ENCODE results near the gene IGF1. TPM values are rescaled to one million over a fixed set of nuclear protein-coding genes. Genes with fewer than 3 reads are reported as not detected.

Gene IGF1
- total and polyA plus RNA-seq, 4 experiments from 2014 or later = not detected

DNA sequence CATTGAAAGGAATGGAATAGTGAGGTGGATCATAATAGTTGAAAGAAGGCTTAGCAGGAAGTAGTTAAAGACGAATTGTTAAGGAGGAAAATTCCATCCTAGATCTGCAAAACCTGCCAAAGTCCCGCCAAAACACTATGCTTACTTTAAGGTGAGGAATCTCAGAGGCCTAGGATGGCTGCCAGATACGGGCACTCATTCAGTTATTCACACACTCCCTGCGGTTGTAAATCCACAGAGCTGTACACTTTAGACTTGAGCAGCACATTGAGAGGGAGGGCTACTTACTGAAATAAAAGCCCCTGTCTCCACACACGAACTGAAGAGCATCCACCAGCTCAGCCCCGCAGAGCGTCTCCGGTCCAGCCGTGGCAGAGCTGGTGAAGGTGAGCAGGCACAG is 5.0 kb downstream of the IGF1 start:
- no peaks in the 10 kb centered on the region for H3K4me1 Mint-ChIP-seq
- H3K4me3 Mint-ChIP-seq = no peak overlapping the region
- intact Hi-C loops (cut with micrococcal nuclease) = no loop called here
- H3K27ac Mint-ChIP-seq = no peak overlapping the region
- Histone ChIP-seq H3K27me3 (ENCODE audit: insufficient read depth, low read length) (no peaks in the 10 kb centered on the region), H3K4me1 (ENCODE audit: insufficient read depth, low read length) (peaks cover 9% of the 10 kb centered on the region), H3K36me3 (ENCODE audit: insufficient read depth, low read length) (no peaks in the 10 kb centered on the region), H3K9me3 (ENCODE audit: control insufficient read depth in 1 of 2, low read length in 2 of 2) (no peaks in the 10 kb centered on the region), H3K27ac (ENCODE audit: low read depth, low read length) (no peak overlapping the region), H3K4me3 (ENCODE audit: low read length in 2 of 2) (no peak overlapping the region)
- DNase-seq = no peak
- CTCF ChIA-PET (ENCODE audit: partially characterized antibody) = interaction anchor here (1.8 kb wide), 1 partner anchor 9 kb away, joined by 10 read pairs; no protein-coding TSS in a partner anchor
- H3K27me3 Mint-ChIP-seq = peaks cover 1 to 7% of the 10 kb centered on the region in 2 donors
- H3K36me3 Mint-ChIP-seq = no peaks in the 10 kb centered on the region
- POLR2A ChIA-PET (ENCODE audit: partially characterized antibody) = no interaction called here
- H3K9me3 Mint-ChIP-seq = peaks cover 0 to 2% (median 0%) of the 10 kb centered on the region in 8 donors

GRCh38 chr12:102474438-102475064 is 5.8 kb downstream of the IGF1 start:
- ChIA-PET POLR2A (ENCODE audit: partially characterized antibody) (no interaction called here), CTCF (ENCODE audit: partially characterized antibody) (interaction anchor here (1.8 kb wide), 1 partner anchor 10 kb away, joined by 10 read pairs; no protein-coding TSS in a partner anchor)
- no peak overlapping the region for H3K4me3 Mint-ChIP-seq
- H3K9me3 ChIP-seq (ENCODE audit: control insufficient read depth in 1 of 2, low read length in 2 of 2) = no peaks in the 10 kb centered on the region
- no peak overlapping the region for H3K27ac ChIP-seq (ENCODE audit: low read depth, low read length)
- H3K27me3 ChIP-seq (ENCODE audit: insufficient read depth, low read length) = no peaks in the 10 kb centered on the region
- no peak overlapping the region for H3K4me3 ChIP-seq (ENCODE audit: low read length in 2 of 2)
- intact Hi-C loops (cut with micrococcal nuclease) = no loop called here
- no peak for DNase-seq
- H3K9me3 Mint-ChIP-seq = peaks cover 0 to 2% (median 0%) of the 10 kb centered on the region in 8 donors
- no peaks in the 10 kb centered on the region for H3K4me1 Mint-ChIP-seq
- peaks cover 9% of the 10 kb centered on the region for H3K4me1 ChIP-seq (ENCODE audit: insufficient read depth, low read length)
- peaks cover 1 to 7% of the 10 kb centered on the region in 2 donors for H3K27me3 Mint-ChIP-seq
- H3K36me3 Mint-ChIP-seq = no peaks in the 10 kb centered on the region
- no peak overlapping the region for H3K27ac Mint-ChIP-seq
- H3K36me3 ChIP-seq (ENCODE audit: insufficient read depth, low read length) = no peaks in the 10 kb centered on the region

DNA sequence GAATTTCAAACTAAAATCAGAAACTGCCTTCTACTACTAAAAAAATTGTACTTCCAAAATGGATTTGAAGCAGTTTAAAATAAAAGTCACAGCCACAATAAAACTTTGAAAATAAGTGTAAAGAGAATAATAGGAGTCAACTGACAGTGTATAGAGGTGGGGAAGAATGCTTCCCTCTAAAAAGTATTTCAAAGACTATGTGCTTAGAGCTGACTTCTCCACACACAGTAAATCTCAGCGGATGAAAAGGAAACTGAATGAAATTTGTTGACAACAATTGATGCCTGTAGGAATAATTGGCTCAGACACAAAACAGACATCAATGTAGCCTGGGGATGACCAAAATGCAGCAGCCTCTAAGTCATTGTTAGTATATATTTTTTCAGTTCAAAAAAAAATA is 7.9 kb downstream of the IGF1 start:
- ChIA-PET POLR2A (ENCODE audit: partially characterized antibody) (no interaction called here), CTCF (ENCODE audit: partially characterized antibody) (interaction anchor here (1.1 to 5.0 kb wide), 2 partner anchors 10 to 530 kb away, joined by 3 to 51 read pairs; no protein-coding TSS in a partner anchor)
- Mint-ChIP-seq H3K27ac (no peak overlapping the region), H3K27me3 (peaks cover 1 to 7% of the 10 kb centered on the region in 2 donors), H3K9me3 (peaks cover 0 to 2% (median 0%) of the 10 kb centered on the region in 8 donors), H3K4me1 (no peaks in the 10 kb centered on the region), H3K4me3 (no peak overlapping the region), H3K36me3 (no peaks in the 10 kb centered on the region)
- no peaks in the 10 kb centered on the region for H3K9me3 ChIP-seq (ENCODE audit: control insufficient read depth in 1 of 2, low read length in 2 of 2)
- no peaks in the 10 kb centered on the region for H3K27me3 ChIP-seq (ENCODE audit: insufficient read depth, low read length)
- no peak overlapping the region for H3K4me3 ChIP-seq (ENCODE audit: low read length in 2 of 2)
- no peak for DNase-seq
- no peaks in the 10 kb centered on the region for H3K36me3 ChIP-seq (ENCODE audit: insufficient read depth, low read length)
- no peaks in the 10 kb centered on the region for H3K4me1 ChIP-seq (ENCODE audit: insufficient read depth, low read length)
- intact Hi-C loops (cut with micrococcal nuclease) = no loop called here
- H3K27ac ChIP-seq (ENCODE audit: low read depth, low read length) = no peak overlapping the region

DNA sequence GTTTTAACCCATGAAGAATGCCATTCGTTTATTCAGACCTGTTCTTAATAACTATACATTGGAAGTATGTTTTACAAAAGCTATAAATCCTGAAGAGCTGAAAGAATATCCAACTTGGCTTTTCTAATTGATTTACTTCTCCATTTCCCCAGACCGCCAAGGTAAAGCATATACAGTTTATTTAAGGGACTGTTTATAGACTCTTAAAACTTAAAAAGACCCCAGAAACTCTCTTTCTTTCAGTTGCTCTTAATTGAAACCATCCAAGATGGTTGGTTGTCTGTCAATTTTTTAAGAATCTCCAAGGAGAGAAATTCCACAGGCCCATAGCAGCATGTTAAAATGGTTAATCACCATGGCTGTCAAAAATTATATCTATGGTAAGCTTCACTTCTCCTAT is 8.8 kb downstream of the IGF1 start:
- ChIA-PET CTCF (ENCODE audit: partially characterized antibody) (interaction anchor here (0.9 to 5.0 kb wide), 5 partner anchors 11 to 531 kb away, joined by 3 to 51 read pairs (median 3); no protein-coding TSS in a partner anchor), POLR2A (ENCODE audit: partially characterized antibody) (no interaction called here)
- H3K4me1 ChIP-seq (ENCODE audit: insufficient read depth, low read length) = no peaks in the 10 kb centered on the region
- H3K27me3 ChIP-seq (ENCODE audit: insufficient read depth, low read length) = no peaks in the 10 kb centered on the region
- no peaks in the 10 kb centered on the region for H3K36me3 Mint-ChIP-seq
- intact Hi-C loops (cut with micrococcal nuclease) = no loop called here
- H3K27ac Mint-ChIP-seq = no peak overlapping the region
- peaks cover 1 to 7% of the 10 kb centered on the region in 2 donors for H3K27me3 Mint-ChIP-seq
- H3K9me3 ChIP-seq (ENCODE audit: control insufficient read depth in 1 of 2, low read length in 2 of 2) = no peaks in the 10 kb centered on the region
- peaks cover 0 to 2% (median 0%) of the 10 kb centered on the region in 8 donors for H3K9me3 Mint-ChIP-seq
- no peak overlapping the region for H3K4me3 Mint-ChIP-seq
- no peak overlapping the region for H3K27ac ChIP-seq (ENCODE audit: low read depth, low read length)
- DNase-seq = no peak
- H3K4me1 Mint-ChIP-seq = no peaks in the 10 kb centered on the region
- H3K4me3 ChIP-seq (ENCODE audit: low read length in 2 of 2) = no peak overlapping the region
- H3K36me3 ChIP-seq (ENCODE audit: insufficient read depth, low read length) = no peaks in the 10 kb centered on the region

DNA sequence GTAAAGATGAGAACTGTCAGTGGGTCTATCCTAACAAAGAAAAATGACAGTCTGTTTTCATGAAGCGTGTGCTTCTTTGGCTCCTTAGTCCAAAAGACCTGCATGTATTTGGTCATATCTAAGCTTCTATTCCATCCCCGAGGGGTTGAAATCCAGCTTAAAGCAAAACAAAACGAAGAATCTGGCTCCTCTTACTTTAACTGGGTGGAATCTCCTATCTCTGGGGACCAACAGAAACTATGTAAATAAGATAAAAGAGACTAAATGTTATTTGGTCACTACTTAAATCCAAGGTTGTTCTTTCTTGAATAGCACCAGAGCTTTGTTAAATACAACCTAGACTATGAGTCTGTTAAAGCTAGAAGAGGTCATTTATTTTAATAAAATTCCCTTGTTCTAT is 9.4 kb downstream of the IGF1 start:
- no peak overlapping the region for H3K27ac ChIP-seq (ENCODE audit: low read depth, low read length)
- no peak for DNase-seq
- Mint-ChIP-seq H3K36me3 (no peaks in the 10 kb centered on the region), H3K9me3 (peaks cover 0 to 2% (median 0%) of the 10 kb centered on the region in 8 donors), H3K4me1 (no peaks in the 10 kb centered on the region), H3K4me3 (no peak overlapping the region), H3K27ac (no peak overlapping the region), H3K27me3 (peaks cover 1 to 7% of the 10 kb centered on the region in 2 donors)
- intact Hi-C loops (cut with micrococcal nuclease) = no loop called here
- no peaks in the 10 kb centered on the region for H3K36me3 ChIP-seq (ENCODE audit: insufficient read depth, low read length)
- H3K9me3 ChIP-seq (ENCODE audit: control insufficient read depth in 1 of 2, low read length in 2 of 2) = no peaks in the 10 kb centered on the region
- ChIA-PET CTCF (ENCODE audit: partially characterized antibody) (interaction anchor here (1.2 to 5.0 kb wide), 3 partner anchors 12 to 531 kb away, joined by 3 to 51 read pairs (median 4); no protein-coding TSS in a partner anchor), POLR2A (ENCODE audit: partially characterized antibody) (no interaction called here)
- H3K27me3 ChIP-seq (ENCODE audit: insufficient read depth, low read length) = no peaks in the 10 kb centered on the region
- H3K4me3 ChIP-seq (ENCODE audit: low read length in 2 of 2) = no peak overlapping the region
- no peaks in the 10 kb centered on the region for H3K4me1 ChIP-seq (ENCODE audit: insufficient read depth, low read length)

GRCh38 chr12:102468261-102468915 is 12.0 kb downstream of the IGF1 start:
- Histone ChIP-seq H3K4me3 (ENCODE audit: low read length in 2 of 2) (no peak overlapping the region), H3K27me3 (ENCODE audit: insufficient read depth, low read length) (no peaks in the 10 kb centered on the region), H3K4me1 (ENCODE audit: insufficient read depth, low read length) (no peaks in the 10 kb centered on the region), H3K9me3 (ENCODE audit: control insufficient read depth in 1 of 2, low read length in 2 of 2) (no peaks in the 10 kb centered on the region), H3K27ac (ENCODE audit: low read depth, low read length) (no peak overlapping the region), H3K36me3 (ENCODE audit: insufficient read depth, low read length) (no peaks in the 10 kb centered on the region)
- peaks cover 1% of the 10 kb centered on the region in 2 donors for H3K27me3 Mint-ChIP-seq
- POLR2A ChIA-PET (ENCODE audit: partially characterized antibody) = no interaction called here
- no peak for DNase-seq
- H3K4me3 Mint-ChIP-seq = no peak overlapping the region
- H3K4me1 Mint-ChIP-seq = no peaks in the 10 kb centered on the region
- H3K9me3 Mint-ChIP-seq = peaks cover 0 to 2% (median 0%) of the 10 kb centered on the region in 8 donors
- no peaks in the 10 kb centered on the region for H3K36me3 Mint-ChIP-seq
- intact Hi-C loops (cut with micrococcal nuclease) = no loop called here
- H3K27ac Mint-ChIP-seq = no peak overlapping the region
- CTCF ChIA-PET (ENCODE audit: partially characterized antibody) = interaction anchor here (5.0 kb wide), 1 partner anchor 14 kb away, joined by 51 read pairs; no protein-coding TSS in a partner anchor

DNA sequence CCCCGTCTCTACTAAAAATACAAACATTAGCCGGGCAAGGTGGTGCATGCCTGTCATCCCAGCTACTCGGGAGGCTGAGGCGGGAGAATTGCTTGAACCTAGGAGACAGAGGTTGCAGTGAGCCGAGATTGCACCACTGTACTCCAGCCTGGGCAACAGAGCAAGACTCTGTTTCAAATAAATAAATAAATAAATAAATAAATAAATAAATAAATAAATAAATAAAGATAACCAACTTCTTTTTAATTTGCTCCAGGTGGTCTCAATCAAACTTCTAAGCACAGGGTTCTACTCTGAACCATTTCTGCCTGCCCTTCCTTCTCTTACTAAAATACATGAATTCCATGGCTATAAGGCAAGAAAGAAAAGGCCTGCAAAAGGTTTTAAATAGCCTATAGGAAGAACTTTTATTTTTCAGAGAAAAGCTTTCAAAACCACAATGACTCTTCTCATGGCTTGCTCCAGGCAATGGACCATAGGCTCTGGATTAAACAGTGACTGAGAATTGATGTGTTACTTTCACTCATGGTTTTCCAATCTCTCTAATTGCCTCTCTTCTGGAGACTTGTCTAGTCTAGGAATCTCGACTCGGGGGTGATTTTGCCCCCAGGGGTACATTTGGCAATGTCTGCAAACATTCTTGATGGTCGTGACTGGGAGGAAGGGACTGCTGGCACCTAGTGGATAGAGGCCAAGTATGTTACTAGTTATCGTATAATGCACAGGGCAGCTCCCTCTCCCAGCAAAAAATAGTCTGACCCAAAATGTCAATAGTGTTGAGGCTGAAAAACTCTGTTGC is 14.4 kb downstream of the IGF1 start:
- H3K4me1 ChIP-seq (ENCODE audit: insufficient read depth, low read length) = no peaks in the 10 kb centered on the region
- ChIA-PET POLR2A (ENCODE audit: partially characterized antibody) (no interaction called here), CTCF (ENCODE audit: partially characterized antibody) (no interaction called here)
- no peak overlapping the region for H3K27ac Mint-ChIP-seq
- H3K9me3 Mint-ChIP-seq = peaks cover 0 to 3% (median 0%) of the 10 kb centered on the region in 8 donors
- no peaks in the 10 kb centered on the region for H3K36me3 ChIP-seq (ENCODE audit: insufficient read depth, low read length)
- H3K4me3 ChIP-seq (ENCODE audit: low read length in 2 of 2) = no peak overlapping the region
- H3K4me1 Mint-ChIP-seq = no peaks in the 10 kb centered on the region
- H3K4me3 Mint-ChIP-seq = no peak overlapping the region
- peaks cover 1% of the 10 kb centered on the region in 2 donors for H3K27me3 Mint-ChIP-seq
- no peak for DNase-seq
- H3K27me3 ChIP-seq (ENCODE audit: insufficient read depth, low read length) = no peaks in the 10 kb centered on the region
- H3K36me3 Mint-ChIP-seq = no peaks in the 10 kb centered on the region
- no peak overlapping the region for H3K27ac ChIP-seq (ENCODE audit: low read depth, low read length)
- no peaks in the 10 kb centered on the region for H3K9me3 ChIP-seq (ENCODE audit: control insufficient read depth in 1 of 2, low read length in 2 of 2)
- intact Hi-C loops (cut with micrococcal nuclease) = no loop called here
